GM19468 (cell line): ENCODE data around the gene NSUN7.
"Not testable (repeated sequence)": the region's sequence is repeated elsewhere in the genome, so short reads cannot be mapped to it uniquely, and the experiment has no call there.

Experiments used
- ATAC-seq: cut with Tn5 transposase; IDR thresholded peaks from one replicate; pipeline ENCODE4 v1.9.1; 2021; ENCODE audit warnings: mild to moderate bottlenecking, moderate library complexity, moderate number of reproducible peaks; ENCODE audit not compliant: unreplicated experiment; ENCODE audit errors: extremely low read depth

The NSUN7 gene

GRCh38 chr4:40812386-40812785 is 62.6 kb downstream of the NSUN7 start:
- no peak for ATAC-seq

DNA sequence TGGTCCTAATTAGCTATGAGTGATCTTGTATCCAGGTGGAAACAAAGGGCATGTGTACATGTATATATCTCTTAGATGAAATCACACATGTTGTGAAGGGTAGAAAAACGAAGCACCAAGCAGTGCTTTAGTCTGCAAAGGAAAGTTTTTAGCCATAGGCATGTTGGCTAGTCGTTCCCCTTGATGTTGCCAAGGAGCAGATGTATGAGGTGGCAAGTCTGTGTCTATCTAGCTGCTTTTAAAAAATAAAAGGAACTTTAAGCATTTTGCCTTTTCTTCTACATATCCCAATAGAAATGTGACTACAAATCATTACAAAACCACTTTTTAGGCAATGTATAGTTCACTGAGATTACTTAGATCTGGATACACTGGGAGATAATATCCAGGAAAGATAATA is 63.1 kb downstream of the NSUN7 start:
- ATAC-seq: no peak

DNA sequence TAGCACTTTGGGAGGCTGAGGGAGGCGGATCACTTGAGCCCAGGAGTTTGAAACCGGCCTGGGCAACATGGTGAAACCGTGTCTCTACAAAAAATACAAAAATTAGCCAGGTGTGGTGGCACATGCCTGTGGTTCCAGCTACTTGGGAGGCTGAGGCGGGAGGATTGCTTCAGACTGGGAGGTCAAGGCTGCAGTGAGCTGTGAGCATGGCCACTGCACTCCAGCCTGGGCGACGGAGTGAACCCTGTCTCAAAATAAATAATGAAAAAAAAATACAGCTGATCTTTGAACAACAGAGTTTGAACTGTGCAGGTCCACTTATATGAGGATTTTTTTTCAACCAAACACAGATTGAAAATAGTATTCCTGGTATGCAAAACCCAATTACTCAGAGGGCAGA is 67.4 kb downstream of the NSUN7 start:
- not testable (repeated sequence) for ATAC-seq

DNA sequence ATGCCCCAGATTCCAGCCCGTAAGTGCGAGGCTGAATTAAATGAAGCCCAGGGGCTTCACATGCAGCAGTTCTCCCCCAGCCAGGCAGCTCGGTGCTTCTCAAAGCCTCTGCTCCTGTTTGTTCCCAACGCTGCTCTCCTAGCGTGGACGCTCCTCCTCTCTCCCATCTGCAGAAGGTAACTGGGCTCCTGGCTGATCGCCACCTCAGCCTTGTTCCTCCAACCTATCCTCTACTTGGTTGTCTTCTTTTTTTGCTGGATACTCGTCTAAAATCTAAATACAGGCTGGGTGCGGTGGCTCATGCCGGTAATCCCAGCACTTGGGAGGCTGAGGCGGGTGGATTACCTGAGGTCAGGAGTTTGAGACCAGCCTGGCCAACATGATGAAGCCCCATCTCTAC is 70.3 kb downstream of the NSUN7 start:
- no peak for ATAC-seq

GRCh38 chr4:40822420-40823166 is 72.8 kb downstream of the NSUN7 start:
- no peak for ATAC-seq

DNA sequence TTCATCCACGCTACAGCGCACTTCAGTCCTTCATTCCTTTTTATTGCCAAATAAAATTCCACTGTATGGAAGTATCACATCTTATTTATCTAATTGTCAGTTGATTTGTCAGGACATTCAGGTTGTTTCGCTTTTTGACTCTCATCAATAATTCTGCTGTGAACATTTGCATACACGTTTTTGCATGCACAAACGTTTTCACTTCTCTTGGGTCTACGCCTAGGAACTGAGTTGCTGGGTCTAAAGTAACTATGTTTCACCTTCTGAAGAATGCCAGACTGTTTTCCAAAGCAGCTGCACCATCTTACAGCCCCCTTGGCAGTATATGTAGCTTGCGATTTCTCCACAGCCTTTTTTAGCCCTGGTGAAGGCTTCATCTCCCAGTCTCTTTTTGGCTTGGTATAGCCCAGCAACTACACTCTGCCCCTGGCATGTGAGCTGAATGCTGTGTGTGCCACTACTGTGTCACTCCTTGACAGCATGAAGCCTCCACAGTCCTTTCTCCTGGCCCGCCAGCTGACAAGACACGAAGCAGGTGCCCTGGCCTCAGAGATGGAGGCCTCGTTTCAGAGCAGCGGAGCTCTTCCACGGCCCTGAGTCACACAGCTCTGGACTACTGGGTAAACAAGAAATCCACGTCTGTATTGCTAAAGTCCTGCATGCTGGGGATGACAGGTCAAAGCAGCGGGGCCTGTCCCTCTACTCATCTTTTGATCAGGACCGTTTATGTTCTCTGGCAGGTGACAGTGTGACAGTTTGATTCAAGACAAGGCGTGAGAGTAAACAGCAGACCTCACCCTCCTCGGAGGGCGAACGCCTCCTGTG is 75.5 kb downstream of the NSUN7 start:
- no peak for ATAC-seq

- no peak for ATAC-seq
Observed at GRCh38 chr4:40826821-40827220, 77.1 kb downstream of the NSUN7 start.

DNA sequence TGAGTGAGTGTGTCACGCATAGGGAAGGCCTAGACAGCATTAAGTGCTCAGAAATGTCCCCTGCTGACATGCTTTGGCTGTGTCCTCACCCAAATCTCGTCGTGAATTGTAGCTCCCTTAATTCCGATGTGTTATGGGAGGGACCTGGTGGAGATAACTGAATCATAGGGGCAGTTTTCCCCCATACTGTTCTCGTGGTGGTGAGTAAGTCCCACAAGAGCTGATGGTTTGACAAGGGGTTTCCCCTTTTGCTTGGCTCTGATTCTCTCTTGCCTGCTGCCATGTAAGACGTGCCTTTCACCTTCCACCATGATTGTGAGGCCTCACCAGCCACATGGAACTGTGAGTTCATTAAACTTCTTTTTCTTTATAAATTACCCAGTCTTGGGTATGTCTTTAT is 78.0 kb downstream of the NSUN7 start:
- ATAC-seq: no peak

- no peak for ATAC-seq
Observed at GRCh38 chr4:40828661-40829060, 78.9 kb downstream of the NSUN7 start.

DNA sequence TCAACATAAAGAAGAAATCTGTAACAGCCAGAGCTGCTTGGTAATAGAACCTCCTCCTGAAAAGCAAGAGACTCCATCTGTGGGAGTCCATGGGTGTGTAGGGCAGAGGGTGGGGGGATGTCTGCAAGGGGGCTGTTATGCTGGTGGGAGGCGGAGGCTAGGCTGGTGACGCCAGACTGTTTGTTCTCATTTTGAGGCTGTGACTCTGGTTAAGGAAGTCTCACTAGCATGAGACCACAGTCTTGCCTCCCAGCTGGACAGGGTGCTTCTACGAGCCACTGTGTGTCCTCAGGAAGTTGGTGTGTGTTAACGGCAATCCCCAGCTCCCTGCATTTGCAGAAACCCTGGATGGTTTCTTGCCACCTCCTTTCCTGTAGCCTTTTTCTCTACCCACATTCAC is 79.8 kb downstream of the NSUN7 start:
- ATAC-seq: no peak

DNA sequence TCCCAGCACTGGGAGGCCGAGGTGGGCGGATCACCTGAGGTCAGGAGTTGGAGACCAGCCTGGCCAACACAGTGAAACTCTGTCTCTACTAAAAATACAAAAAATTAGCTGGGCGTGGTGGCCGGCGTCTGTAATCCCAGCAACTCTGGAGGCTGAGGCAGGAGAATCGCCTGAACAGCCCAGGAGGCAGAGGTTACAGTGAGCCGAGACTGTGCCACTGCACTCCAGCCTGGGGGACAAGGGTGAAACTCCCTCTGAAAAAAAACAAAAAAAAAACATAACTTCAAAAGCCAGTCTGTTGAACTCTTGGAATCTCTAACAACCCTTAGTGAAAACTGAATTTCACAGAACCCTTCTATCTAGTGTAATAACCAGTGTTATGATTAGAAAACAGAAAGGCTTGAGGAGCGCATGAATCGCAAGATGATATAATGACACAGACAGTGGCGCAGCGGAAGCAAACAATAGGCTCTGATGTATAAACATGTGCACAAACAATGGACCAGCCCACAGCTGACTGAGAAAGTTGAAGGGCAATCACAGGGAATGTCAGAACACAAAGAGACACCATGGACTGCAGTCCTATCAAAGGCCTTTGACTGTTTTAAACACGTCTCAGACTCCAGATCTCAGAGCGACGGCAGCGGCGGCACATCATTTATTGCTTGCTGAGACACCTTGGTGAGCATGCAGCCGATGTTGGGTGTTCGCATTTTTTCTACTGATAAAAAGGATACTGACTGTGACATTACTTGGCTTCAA is 81.6 kb downstream of the NSUN7 start:
- ATAC-seq: no peak

DNA sequence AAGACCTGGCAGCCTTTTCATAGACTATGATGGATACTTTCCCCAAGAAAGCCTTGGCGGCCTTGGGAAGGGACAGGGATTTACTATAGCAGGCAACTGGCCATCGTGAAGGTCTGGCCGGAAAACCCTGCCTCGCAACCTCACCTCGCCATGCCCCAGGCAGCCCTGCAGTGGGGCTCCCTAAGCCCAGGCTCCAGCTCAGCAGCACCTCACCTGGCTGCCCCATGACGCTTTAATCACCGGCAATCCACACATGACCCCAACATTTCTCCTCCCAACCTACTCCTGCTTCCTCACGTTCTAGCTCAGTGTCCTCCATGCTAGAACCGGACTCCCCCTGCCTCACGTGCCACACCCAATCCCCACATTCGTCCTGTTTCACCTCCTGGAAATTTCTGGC is 82.4 kb downstream of the NSUN7 start:
- no peak for ATAC-seq

- no peak for ATAC-seq
Observed at GRCh38 chr4:40833212-40833611, 83.5 kb downstream of the NSUN7 start.

- no peak for ATAC-seq
Observed at GRCh38 chr4:40837094-40837870, 87.5 kb downstream of the NSUN7 start.

GRCh38 chr4:40838742-40839141 is 89.0 kb downstream of the NSUN7 start:
- ATAC-seq: no peak

GRCh38 chr4:40840255-40840984 is 90.7 kb downstream of the NSUN7 start:
- no peak for ATAC-seq

GRCh38 chr4:40840985-40841571 is 91.3 kb downstream of the NSUN7 start:
- no peak for ATAC-seq

DNA sequence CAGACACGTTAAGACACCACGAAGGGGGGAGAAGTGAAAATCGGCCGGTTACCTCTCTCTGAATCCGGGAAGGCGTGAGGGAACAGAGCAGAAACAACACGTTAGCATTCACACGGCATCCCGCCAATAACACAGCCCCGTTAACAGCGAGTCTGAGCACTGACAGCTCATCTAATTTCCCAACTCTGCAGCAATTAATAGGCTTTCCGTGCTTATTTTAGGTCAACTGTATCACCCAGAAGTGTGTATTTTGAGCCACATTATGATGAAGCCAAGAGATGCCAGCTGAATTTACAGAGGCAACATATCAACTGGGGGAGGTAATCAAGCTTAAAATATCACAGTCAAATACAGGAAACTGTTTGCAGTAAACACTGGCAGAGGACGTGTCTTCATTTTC is 92.6 kb downstream of the NSUN7 start:
- no peak for ATAC-seq

DNA sequence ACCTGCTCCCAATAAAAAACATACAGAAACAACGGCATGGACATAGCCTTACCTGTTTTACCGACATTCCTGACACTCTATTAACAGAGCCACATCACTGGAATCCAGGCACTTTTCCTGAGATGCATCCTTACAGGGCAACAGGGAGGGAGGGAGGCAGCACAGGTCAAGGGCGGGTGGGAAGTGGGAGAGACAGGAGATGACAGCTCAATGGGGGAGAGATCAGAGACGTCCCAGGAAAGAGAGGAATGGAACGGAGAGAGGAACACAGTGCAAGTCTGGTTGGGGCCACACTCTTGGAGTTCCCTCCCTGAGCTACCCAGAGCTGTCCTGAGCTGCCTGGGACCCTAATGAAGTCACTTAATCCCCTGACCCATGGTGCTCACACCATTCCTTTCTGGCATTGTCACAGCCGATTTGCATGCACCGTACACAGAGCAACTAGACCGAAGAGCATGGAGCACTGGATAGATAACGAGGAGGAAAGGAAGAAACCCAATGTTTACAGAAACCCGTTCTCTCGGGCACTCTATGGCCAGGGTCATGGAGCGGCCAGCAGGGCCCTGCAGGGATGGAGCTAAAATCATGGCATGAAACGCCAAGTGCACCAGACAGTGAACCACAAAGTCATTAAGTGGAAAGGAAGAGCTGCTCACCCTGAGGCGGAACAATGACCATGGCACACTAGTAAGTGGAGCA is 93.1 kb downstream of the NSUN7 start:
- no peak for ATAC-seq
